DMS153 treated with DMSO at 0.1 percent for 48 hours (cell line): ENCODE results near the gene ACSL5.
"Not testable (repeated sequence)": the region's sequence is repeated elsewhere in the genome, so short reads cannot be mapped to it uniquely, and the experiment has no call there.

Experiments used
- DNase-seq: peaks from one replicate; lab custom pipeline; 2025; ENCODE audit not compliant: unreplicated experiment; lab: John Stamatoyannopoulos, UW

The ACSL5 gene

GRCh38 chr10:112349521-112350085 lies 24.3 kb upstream of the ACSL5 start:
- DNase-seq: no peak

- no peak for DNase-seq
Measured at GRCh38 chr10:112351146-112351545, 22.8 kb upstream of the ACSL5 start.

- DNase-seq: no peak
Measured at GRCh38 chr10:112352044-112352443, 21.9 kb upstream of the ACSL5 start.

GRCh38 chr10:112353046-112353445 lies 20.9 kb upstream of the ACSL5 start:
- DNase-seq: no peak

- no peak for DNase-seq
Measured at GRCh38 chr10:112356686-112357085, 17.2 kb upstream of the ACSL5 start.

GRCh38 chr10:112359606-112360307 lies 14.2 kb upstream of the ACSL5 start:
- no peak for DNase-seq

- DNase-seq: no peak
Measured at GRCh38 chr10:112360308-112361270, 13.3 kb upstream of the ACSL5 start.

GRCh38 chr10:112361951-112362751 lies 11.8 kb upstream of the ACSL5 start:
- no peak for DNase-seq

- no peak for DNase-seq
Measured at GRCh38 chr10:112362833-112363232, 11.1 kb upstream of the ACSL5 start.

- no peak for DNase-seq
Measured at GRCh38 chr10:112363696-112364688, 9.9 kb upstream of the ACSL5 start.

- DNase-seq: no peak
Measured at GRCh38 chr10:112365014-112365432, 8.9 kb upstream of the ACSL5 start.

- DNase-seq: no peak
Measured at GRCh38 chr10:112365451-112365850, 8.5 kb upstream of the ACSL5 start.

GRCh38 chr10:112366992-112367391 lies 6.9 kb upstream of the ACSL5 start:
- DNase-seq: no peak

GRCh38 chr10:112367516-112367915 lies 6.4 kb upstream of the ACSL5 start:
- DNase-seq: no peak

- DNase-seq: no peak
Measured at GRCh38 chr10:112369495-112370423, 4.2 kb upstream of the ACSL5 start.

GRCh38 chr10:112370424-112370819 lies 3.5 kb upstream of the ACSL5 start:
- no peak for DNase-seq

- DNase-seq: not testable (repeated sequence)
Measured at GRCh38 chr10:112371326-112371725, 2.6 kb upstream of the ACSL5 start.

- not testable (repeated sequence) for DNase-seq
Measured at GRCh38 chr10:112372182-112372810, 1.6 kb upstream of the ACSL5 start.
